BLaER1 treated with 17β-estradiol and CSF1 and Interleukin-3, amounts not matched to agents 10 nM and 100 nM (cell line): Measurements from ENCODE around the gene MAP4K4.

Source experiments
- H3K27ac ChIP-seq, 11 experiments: shearing (Covaris generic); formaldehyde crosslinking; 2 replicates each; pipeline ENCODE4 v1.8.1; 2022
- H3K27me3 ChIP-seq, 11 experiments: shearing (Covaris generic); formaldehyde crosslinking; 2 replicates each; pipeline ENCODE4 v1.8.1; 2022
- H3K36me3 ChIP-seq, 11 experiments: shearing (Covaris generic); formaldehyde crosslinking; 2 replicates each; pipeline ENCODE4 v1.8.1; 2022
- H3K4me1 ChIP-seq, 10 experiments: shearing (Covaris generic); formaldehyde crosslinking; 2 replicates each; pipeline ENCODE4 v1.8.1; 2022
- H3K4me2 ChIP-seq, 11 experiments: shearing (Covaris generic); formaldehyde crosslinking; 2 replicates each; pipeline ENCODE4 v1.8.1; 2022
- H3K4me3 ChIP-seq, 10 experiments: shearing (Covaris generic); formaldehyde crosslinking; 2 replicates each; pipeline ENCODE4 v1.8.1; 2022
- H3K9ac ChIP-seq, 11 experiments: shearing (Covaris generic); formaldehyde crosslinking; 2 replicates each; pipeline ENCODE4 v1.8.1; 2022
- H3K9me3 ChIP-seq, 11 experiments: shearing (Covaris generic); formaldehyde crosslinking; replicated peaks in 1 of 11; 2 replicates each; pipeline ENCODE4 v1.8.1; 2022
- H4K20me1 ChIP-seq, 11 experiments: shearing (Covaris generic); formaldehyde crosslinking; 2 replicates each; pipeline ENCODE4 v1.8.1; 2022
- Cebpa-rat ChIP-seq, 11 experiments: shearing (Covaris generic); IDR thresholded peaks; 2 replicates each; pipeline ENCODE4 v1.8.1; 2022

Gene MAP4K4

GRCh38 chr2:101860782-101861181, 163.3 kb downstream of the MAP4K4 start:
- Histone ChIP-seq H3K9me3 (no peaks in the 10 kb centered on the region), H3K4me3 (no peak overlapping the region), H3K4me2 (no peak overlapping the region), H3K4me1 (peaks cover 0 to 20% (median 0%) of the 10 kb centered on the region in 10 experiments; a peak in 6 of 20 replicates), H3K27ac (no peak overlapping the region), H3K27me3 (no peaks in the 10 kb centered on the region), H4K20me1 (peaks cover 8 to 67% (median 51%) of the 10 kb centered on the region in 11 experiments; a peak in 18 of 22 replicates), H3K9ac (no peak overlapping the region), H3K36me3 (peaks cover 96 to 100% (median 99%) of the 10 kb centered on the region in 11 experiments)
- TF ChIP-seq Cebpa-rat (IDR thresholded peaks at IDR 0.05), result no peak

DNA sequence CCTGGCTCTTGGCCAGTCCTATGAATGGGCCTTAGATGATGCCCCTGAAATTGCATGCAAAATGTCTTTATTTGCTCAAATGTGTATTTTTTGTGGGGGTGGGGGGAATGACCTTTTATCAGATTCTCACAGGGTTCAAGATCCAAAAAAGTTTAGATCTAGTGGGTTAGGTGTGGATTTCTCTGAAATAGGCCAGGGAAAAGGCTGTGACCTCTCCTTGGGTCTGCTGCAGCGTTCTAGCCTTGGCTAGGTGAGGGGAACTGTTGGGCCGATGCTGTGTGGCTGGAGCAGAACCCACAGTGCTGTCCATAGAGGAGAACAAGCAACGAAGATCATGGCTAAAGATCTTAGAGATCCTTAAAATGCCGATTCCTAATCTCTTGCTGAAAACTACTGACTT, 163.9 kb downstream of the MAP4K4 start:
- TF ChIP-seq Cebpa-rat (IDR thresholded peaks at IDR 0.05), result no peak
- H3K36me3 ChIP-seq, result peaks cover 96 to 100% (median 99%) of the 10 kb centered on the region in 11 experiments
- H3K27ac ChIP-seq, result no peak overlapping the region
- peaks cover 8 to 72% (median 57%) of the 10 kb centered on the region in 11 experiments; a peak in 18 of 22 replicates for H4K20me1 ChIP-seq
- H3K4me3 ChIP-seq, result no peak overlapping the region
- no peak overlapping the region for H3K4me2 ChIP-seq
- no peaks in the 10 kb centered on the region for H3K27me3 ChIP-seq
- peaks cover 0 to 20% (median 0%) of the 10 kb centered on the region in 10 experiments; a peak in 6 of 20 replicates for H3K4me1 ChIP-seq
- no peaks in the 10 kb centered on the region for H3K9me3 ChIP-seq
- H3K9ac ChIP-seq, result no peak overlapping the region

DNA sequence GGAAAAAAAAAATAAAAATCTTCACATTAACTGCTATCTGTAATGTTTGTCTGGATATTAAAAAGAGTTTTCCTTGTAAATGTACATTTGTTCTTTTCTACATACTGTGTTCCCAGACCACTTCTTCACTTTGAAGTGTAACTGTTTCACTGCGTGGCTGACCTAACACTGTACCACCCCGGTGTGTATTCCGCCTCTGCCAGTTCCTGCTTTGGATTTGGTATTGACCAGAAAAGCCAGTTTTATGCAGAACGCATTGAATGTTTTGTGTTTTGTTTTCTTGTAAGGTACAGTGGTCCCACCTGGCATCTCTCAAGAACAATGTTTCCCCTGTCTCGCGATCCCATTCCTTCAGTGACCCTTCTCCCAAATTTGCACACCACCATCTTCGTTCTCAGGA, 166.0 kb downstream of the MAP4K4 start:
- Histone ChIP-seq H3K27ac (no peak overlapping the region), H3K36me3 (peaks cover 96 to 100% (median 99%) of the 10 kb centered on the region in 11 experiments), H3K4me3 (no peak overlapping the region), H3K27me3 (no peaks in the 10 kb centered on the region), H3K4me2 (no peak overlapping the region), H4K20me1 (peaks cover 0 to 61% (median 42%) of the 10 kb centered on the region in 11 experiments; a peak in 17 of 22 replicates), H3K9me3 (no peaks in the 10 kb centered on the region), H3K4me1 (peaks cover 0 to 18% (median 0%) of the 10 kb centered on the region in 10 experiments; a peak in 3 of 20 replicates), H3K9ac (no peak overlapping the region)
- no peak for TF ChIP-seq Cebpa-rat (IDR thresholded peaks at IDR 0.05)

DNA sequence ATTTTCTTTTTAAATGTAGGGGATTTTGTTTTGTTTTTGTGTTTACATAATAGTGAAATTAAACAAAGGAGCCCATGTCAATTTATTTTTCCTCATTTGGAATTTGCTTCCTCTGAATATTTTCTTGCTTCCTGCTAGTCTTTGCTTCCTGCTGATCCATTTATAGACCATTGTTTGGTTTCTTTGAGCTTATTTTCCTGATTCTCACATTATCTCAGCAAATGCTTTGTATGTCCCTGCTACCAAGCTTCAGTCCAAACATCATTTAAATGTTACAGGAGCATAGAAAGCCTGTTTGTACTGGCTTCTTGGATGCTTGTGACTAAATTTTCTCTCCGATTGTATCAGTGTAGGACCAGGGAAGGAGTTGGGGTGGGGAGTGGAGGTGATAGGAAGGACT, 166.9 kb downstream of the MAP4K4 start:
- Histone ChIP-seq H4K20me1 (peaks cover 0 to 53% (median 34%) of the 10 kb centered on the region in 11 experiments; a peak in 15 of 22 replicates), H3K9ac (no peak overlapping the region), H3K27me3 (no peaks in the 10 kb centered on the region), H3K4me1 (peaks cover 0 to 18% (median 0%) of the 10 kb centered on the region in 10 experiments; a peak in 3 of 20 replicates), H3K4me2 (no peak overlapping the region), H3K36me3 (peaks cover 94 to 100% (median 98%) of the 10 kb centered on the region in 11 experiments), H3K4me3 (no peak overlapping the region), H3K27ac (no peak overlapping the region), H3K9me3 (no peaks in the 10 kb centered on the region)
- no peak for TF ChIP-seq Cebpa-rat (IDR thresholded peaks at IDR 0.05)

- H3K36me3 ChIP-seq, result peaks cover 97 to 100% (median 99%) of the 10 kb centered on the region in 11 experiments
- no peak for TF ChIP-seq Cebpa-rat (IDR thresholded peaks at IDR 0.05)
Observed at GRCh38 chr2:101868525-101868924, 171.0 kb downstream of the MAP4K4 start.

GRCh38 chr2:101869527-101869926, 172.0 kb downstream of the MAP4K4 start:
- H3K36me3 ChIP-seq, result peaks cover 98 to 100% (median 99%) of the 10 kb centered on the region in 11 experiments
- no peak overlapping the region for H3K4me2 ChIP-seq
- H3K4me3 ChIP-seq, result no peak overlapping the region
- H3K4me1 ChIP-seq, result peaks cover 0 to 1% (median 0%) of the 10 kb centered on the region in 10 experiments; a peak in 1 of 20 replicates
- H3K9ac ChIP-seq, result no peak overlapping the region
- H3K27ac ChIP-seq, result no peak overlapping the region
- no peak for TF ChIP-seq Cebpa-rat (IDR thresholded peaks at IDR 0.05)
- H3K9me3 ChIP-seq, result no peaks in the 10 kb centered on the region
- H4K20me1 ChIP-seq, result peaks cover 0 to 56% (median 29%) of the 10 kb centered on the region in 11 experiments; a peak in 12 of 22 replicates
- no peaks in the 10 kb centered on the region for H3K27me3 ChIP-seq

More at GRCh38 chr2:101868525-101868924, 171.0 kb downstream of the MAP4K4 start:
- Histone ChIP-seq H3K27ac (no peak overlapping the region), H3K4me3 (no peak overlapping the region), H3K9me3 (no peaks in the 10 kb centered on the region), H3K4me2 (no peak overlapping the region), H3K4me1 (peaks cover 0 to 5% (median 0%) of the 10 kb centered on the region in 10 experiments; a peak in 1 of 20 replicates), H3K27me3 (no peaks in the 10 kb centered on the region), H3K9ac (no peak overlapping the region), H4K20me1 (peaks cover 0 to 56% (median 27%) of the 10 kb centered on the region in 11 experiments; a peak in 13 of 22 replicates)

DNA sequence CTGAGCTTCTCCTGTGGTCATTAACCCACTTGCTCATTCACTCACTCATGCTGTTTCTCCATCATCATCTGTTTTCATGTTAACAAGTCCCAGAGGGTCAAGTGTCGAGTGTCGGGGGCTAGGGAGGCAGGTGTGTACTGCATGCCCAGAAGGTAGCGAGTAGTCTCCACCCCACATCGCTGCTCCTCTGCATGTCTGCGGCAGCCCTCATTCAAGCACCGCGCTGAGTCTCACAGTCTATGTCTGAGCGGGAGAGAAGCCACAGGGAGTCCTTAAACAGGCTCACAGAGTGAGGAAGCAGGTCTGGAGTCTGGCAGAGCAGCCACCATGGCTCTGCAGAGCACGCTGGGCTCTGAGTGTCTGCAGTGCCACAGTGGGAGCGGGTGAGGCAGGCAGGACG, 172.9 kb downstream of the MAP4K4 start:
- Histone ChIP-seq H3K36me3 (peaks cover 98 to 100% (median 99%) of the 10 kb centered on the region in 11 experiments), H3K4me2 (no peak overlapping the region), H3K27ac (no peak overlapping the region), H4K20me1 (peaks cover 0 to 53% (median 26%) of the 10 kb centered on the region in 11 experiments; a peak in 11 of 22 replicates), H3K9ac (no peak overlapping the region; a peak in 1 of 22 replicates), H3K4me3 (no peak overlapping the region), H3K9me3 (no peaks in the 10 kb centered on the region), H3K4me1 (no peaks in the 10 kb centered on the region), H3K27me3 (no peaks in the 10 kb centered on the region)
- TF ChIP-seq Cebpa-rat (IDR thresholded peaks at IDR 0.05), result no peak

DNA sequence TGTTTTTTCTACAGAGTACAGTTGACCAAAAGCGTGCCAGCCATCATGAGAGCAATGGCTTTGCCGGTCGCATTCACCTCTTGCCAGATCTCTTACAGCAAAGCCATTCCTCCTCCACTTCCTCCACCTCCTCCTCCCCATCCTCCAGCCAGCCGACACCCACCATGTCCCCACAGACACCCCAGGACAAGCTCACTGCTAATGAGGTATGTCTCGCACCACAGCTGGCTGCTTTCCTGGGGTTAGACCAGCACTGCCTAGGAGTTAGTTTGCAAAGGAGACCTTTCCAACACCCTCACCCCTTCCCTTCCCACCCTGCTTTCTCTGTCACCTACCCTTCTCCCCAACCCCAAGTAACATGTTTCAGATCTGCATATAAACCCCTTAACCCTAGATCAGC, 174.0 kb downstream of the MAP4K4 start:
- Histone ChIP-seq H3K4me3 (no peak overlapping the region), H3K36me3 (peaks cover 98 to 100% (median 99%) of the 10 kb centered on the region in 11 experiments), H4K20me1 (peaks cover 0 to 56% (median 19%) of the 10 kb centered on the region in 11 experiments; a peak in 12 of 22 replicates), H3K9me3 (no peaks in the 10 kb centered on the region), H3K4me1 (no peaks in the 10 kb centered on the region), H3K27ac (no peak overlapping the region), H3K4me2 (no peak overlapping the region), H3K27me3 (no peaks in the 10 kb centered on the region), H3K9ac (no peak overlapping the region)
- TF ChIP-seq Cebpa-rat (IDR thresholded peaks at IDR 0.05), result no peak

DNA sequence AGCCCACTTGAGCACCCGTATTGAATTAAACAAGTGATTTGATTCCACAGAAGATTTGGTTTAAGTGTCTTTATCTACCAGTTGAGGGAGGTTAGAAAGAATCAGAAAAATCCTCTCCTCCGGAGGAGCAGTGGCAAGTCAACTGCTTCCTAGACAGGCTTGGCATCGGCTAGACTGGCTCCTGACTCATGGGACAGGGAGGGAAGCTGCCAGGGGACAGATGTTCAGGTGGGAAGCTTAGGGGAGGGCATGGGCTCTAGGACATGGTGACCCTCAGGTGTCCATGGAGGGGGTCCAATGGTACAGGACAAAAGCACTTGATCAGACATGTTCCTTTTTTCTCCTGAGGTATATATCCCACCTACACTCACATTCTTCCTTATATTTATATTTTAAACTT, 175.0 kb downstream of the MAP4K4 start:
- TF ChIP-seq Cebpa-rat (IDR thresholded peaks at IDR 0.05), result no peak
- no peak overlapping the region for H3K9ac ChIP-seq
- no peaks in the 10 kb centered on the region for H3K4me1 ChIP-seq
- H4K20me1 ChIP-seq, result peaks cover 0 to 53% (median 19%) of the 10 kb centered on the region in 11 experiments; a peak in 12 of 22 replicates
- H3K27ac ChIP-seq, result no peak overlapping the region
- no peaks in the 10 kb centered on the region for H3K9me3 ChIP-seq
- peaks cover 98 to 100% (median 99%) of the 10 kb centered on the region in 11 experiments for H3K36me3 ChIP-seq
- H3K4me3 ChIP-seq, result no peak overlapping the region
- no peaks in the 10 kb centered on the region for H3K27me3 ChIP-seq
- no peak overlapping the region for H3K4me2 ChIP-seq

DNA sequence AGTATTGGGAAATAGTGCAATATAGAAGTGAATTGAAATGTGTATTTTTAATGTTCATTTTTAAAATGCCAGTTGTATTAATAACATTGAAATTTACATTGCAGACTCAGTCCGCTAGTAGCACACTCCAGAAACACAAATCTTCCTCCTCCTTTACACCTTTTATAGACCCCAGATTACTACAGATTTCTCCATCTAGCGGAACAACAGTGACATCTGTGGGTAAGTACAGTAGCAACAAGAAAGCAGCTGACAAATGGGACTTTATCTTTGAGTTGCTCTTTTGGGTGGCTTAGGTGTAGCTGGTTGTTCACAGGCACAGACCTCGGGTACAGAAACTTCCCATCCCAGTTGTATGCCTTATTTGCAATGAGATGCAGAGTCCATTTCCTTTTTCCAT, 176.0 kb downstream of the MAP4K4 start:
- no peak overlapping the region for H3K4me2 ChIP-seq
- H3K36me3 ChIP-seq, result peaks cover 98 to 100% (median 99%) of the 10 kb centered on the region in 11 experiments

More for the DNA sequence above, 176.0 kb downstream of the MAP4K4 start:
- Histone ChIP-seq H3K4me3 (no peak overlapping the region), H3K27me3 (no peaks in the 10 kb centered on the region), H4K20me1 (peaks cover 0 to 51% (median 19%) of the 10 kb centered on the region in 11 experiments; a peak in 12 of 22 replicates), H3K9me3 (no peaks in the 10 kb centered on the region), H3K27ac (no peak overlapping the region), H3K9ac (no peak overlapping the region), H3K4me1 (no peaks in the 10 kb centered on the region)
- TF ChIP-seq Cebpa-rat (IDR thresholded peaks at IDR 0.05), result no peak
